ENCODE measurements around the gene CASTOR1.

CASTOR1 gene

DNA sequence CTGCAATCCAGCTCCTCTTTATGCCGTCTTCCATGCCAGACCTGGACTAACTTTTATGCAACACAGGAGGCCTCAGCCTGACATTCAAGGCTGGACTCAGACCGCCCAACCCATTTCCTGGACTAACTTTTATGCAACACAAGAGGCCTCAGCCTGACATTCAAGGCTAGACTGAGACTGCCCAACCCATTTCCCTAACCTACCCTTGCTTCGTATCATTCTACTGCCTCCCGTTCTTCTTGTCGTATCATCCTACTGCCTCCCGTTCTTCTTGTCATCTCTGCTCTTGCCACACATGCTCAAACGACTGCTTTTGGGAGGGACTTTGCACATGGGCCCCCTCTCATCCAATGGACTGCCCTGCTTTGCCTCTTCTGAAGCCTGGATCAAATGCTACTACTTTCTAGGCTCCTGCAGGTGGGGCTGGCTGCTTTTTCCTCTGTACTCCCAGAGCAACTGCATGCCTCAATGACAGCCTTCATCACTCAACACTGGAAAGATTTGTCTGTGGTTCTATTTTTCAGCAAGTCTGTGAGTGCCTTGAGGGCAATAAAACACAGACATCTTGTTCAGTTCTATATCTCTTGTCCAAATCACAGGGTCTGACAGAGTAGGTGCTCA is 29.6 kb upstream of the CASTOR1 start:
- no peak for DNase-seq

DNA sequence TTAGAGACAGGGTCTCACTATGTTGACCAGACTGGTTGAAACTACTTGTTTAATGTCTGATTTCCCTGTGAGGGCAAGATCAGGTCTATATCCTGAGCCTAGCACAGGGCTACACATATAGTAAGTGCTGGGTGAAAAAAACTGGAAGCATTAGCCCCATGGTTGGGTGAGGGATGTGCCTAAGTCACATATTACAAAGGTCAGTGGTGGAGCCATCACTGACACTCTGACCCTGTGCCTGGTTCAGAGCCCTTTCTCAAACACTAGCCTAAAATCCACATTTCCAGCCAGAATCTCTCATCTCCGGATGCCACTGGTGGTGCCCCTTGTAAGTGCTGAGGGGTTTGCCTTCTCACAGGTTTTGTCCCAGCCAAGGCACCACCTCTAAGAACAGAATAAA is 28.5 kb upstream of the CASTOR1 start:
- no peak for DNase-seq

DNA sequence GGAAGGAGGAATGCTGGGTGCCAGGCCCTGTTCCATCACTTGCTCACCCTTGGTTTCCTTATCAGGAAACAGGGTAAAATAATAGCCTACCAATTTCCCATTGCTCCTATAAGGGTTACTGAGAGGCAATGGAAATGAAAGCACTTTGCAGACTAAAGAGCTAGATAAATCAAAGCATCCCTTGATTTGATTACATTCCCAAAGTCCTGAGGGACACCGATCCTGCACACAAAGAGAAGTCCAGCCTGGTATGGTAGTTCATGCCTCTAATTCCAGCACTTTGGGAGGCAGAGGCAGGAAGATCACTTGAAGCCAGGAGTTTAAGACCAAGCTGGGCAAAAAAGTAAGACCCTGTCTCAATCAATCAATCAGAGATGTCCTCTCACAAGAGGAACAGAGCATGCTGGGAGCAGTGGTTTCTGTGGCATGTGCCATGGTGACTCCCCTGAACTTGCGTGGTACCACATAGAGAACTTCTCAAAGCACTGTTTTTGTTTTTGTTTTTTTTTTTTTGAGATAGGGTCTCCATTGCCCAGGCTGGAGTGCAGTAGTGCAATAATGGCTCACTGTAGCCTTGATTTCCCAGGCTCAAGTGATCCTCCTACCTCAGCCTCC is 26.8 kb upstream of the CASTOR1 start:
- DNase-seq, result no peak

DNA sequence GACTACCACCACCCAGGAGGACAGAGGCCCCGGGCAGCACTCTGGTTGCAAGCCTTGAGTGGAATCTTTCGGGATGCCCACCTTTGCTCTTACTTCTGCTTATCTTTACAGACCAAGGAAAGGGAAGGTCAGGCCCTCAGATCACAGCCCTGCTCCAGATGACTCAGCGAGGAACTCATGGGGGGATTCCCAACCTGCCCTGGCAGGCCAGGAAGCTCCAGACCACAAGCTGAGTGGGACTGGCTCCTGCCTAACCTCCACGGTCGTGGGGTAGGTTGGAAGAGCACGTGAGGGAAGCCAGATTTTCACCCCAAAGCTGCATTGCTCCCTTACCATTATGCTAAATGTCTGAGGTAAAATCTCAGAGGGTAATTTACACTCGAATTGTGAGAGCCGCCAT is 25.6 kb upstream of the CASTOR1 start:
- peak; percentile 42 for DNase-seq

DNA sequence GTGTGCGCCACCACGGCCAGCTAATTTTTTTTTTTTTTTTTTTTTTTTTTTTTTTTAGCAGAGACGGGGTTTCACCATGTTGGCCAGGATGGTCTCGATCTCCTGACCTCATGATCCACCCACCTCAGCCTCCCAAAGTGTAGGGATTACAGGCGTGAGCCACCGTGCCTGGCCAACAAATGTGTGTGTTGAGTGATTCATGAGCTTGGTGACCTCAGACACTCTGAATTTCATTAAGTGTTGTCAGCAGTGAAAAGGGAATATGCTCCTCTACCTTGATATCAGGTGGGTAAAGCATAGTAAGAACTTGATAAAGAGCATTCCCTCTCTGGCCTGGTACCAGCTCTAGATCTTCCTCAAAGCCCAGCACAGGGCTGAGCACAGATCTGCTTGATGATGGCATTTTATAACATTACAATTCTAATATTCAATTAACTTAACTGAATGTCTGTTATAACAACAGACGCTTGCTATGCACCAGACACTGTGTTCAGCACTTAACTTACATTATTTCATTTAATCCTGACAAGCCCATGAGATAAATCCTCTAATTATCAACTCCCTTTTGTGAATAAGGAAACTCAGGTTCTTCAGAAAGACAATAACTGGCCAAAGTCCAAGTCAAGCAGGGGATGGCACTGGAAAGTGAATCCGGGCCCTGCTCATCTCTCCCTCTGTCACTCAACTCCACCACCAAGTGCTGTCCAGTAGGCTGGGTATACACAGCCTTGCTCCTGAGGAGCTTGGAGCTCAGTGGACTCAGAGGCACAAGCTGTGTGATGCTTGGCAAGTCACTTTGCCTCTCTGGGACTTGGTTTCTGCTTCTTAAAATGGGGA is 24.4 kb upstream of the CASTOR1 start:
- DNase-seq, result no peak

DNA sequence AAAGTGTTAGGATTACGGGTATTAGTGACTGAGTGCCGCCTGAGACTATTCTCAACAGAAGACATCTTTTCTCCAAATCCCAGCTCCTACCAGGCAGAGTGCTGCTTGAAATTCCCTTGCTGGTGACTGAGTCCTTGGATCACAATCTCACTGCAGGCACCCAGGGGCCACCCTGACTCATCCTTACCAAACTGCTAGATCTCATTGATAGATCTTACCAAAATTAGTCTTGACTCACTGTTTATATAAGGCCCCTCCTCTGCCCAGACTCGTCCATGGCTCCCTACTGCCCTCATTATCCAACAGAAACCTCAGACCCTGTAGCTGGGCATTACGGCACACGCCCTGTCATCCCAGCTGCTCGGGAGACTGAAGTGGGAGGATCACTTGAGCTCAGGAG is 22.7 kb upstream of the CASTOR1 start:
- no peak for DNase-seq

DNA sequence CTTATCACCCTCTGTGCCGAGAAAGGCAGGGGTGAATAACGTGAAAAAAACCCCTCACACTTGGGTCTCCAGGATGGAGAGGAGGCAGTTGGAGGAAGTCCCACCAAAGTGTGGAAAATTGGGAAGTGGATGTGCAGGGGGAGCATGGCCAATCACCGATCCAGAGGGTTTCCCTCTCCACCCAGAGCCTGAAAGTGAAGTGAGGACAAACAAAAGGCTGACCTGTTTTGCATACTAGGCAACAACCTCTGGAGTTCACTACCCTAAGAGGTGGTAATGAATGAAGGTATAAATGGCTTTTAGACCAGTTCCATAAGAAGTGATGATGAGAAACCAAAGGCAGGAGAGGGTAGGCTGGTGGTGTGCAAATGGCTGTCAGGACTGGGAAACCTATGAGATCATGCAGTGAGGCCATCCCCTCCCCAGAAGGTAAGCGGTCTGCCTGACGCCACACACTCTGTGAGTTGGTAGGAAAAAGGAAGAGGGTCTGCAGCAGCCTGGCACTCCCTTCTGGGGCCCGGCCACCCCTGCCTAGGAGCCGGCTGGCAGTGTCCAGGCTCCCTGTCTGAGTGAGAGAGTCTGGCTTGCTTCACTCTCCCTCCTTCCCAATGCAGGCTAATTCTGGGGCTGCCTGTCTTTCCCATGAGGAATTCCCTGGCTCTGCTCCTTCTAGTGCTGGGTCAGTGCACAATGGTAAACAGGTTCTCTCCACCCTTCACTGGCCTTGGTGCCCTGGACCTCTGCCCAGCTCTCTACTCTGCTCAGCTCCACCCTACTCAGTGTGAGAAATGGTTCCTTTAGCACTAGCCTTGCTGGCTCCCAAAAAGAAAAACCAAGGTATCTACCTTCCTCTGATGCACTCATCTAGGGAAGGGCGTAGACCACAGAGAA is 21.8 kb upstream of the CASTOR1 start:
- no peak for DNase-seq

DNA sequence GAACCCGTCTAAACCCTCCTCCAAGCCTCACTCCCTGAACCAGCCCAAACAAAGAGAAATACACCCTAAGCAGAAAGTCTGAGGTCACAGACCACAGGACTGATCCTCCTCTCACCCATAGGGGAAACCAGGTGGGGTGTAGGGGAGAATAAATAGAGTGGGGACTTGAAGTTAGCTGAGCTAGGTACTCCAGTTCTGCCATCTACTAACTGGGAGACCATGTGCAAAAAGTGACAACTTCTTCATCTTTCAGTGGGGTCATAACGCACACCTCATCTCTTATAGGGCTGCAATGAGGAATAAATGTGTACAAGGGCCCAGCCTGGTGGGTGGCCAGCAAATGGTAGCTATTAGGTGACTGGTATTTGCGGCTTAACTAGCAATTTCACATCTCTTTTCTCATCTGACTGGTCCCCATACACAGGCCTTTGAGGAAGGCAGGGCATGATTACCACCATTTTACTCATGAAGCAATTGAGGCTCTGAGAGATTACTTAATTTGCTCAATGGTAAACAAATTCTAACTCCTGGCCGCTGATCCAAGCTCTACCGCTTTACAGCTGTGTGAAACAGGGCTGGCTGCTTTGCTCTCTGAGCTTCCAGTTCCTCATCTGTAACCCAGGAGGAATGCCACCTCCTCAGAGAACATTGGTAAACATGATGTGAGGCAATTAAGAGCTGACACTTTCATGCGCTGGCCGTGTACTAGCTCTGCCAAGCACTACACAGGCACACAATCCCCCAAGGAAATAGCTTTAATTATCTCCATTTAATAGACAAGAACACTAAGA is 20.8 kb upstream of the CASTOR1 start:
- DNase-seq, result peak; percentile 64

DNA sequence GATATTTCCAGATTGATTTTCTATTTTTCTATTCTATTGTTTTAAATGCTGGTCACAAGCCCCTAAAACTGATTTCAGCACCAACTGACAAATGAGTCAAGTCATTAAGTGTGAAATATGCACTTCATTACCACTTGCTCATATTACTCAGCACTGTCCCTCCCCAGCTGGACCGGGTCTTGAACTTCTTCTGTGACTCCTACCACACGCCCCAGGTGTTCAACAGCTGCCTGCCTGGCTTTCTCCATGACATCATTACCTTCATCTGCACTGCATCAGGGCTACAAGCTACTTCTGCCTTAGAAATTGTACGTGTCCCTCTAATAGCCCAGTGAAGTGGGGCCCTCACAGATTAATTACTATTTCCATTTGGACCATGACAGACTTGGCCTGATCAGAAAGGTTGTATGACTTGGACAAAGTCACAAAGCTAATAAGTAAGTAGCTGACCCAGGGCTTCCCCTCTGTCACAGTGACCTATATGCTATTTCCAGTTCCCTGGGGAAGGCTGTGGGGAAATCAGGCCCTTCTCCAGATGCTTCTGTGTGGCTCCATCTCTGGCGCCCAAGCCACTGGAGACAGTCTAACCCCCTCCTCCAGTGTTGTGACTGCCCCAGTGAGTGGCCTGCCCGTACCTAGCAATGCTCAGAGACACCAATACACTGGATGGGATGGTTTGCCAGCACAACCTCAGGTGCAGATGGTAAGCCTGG is 19.4 kb upstream of the CASTOR1 start:
- DNase-seq, result peak; percentile 34

DNA sequence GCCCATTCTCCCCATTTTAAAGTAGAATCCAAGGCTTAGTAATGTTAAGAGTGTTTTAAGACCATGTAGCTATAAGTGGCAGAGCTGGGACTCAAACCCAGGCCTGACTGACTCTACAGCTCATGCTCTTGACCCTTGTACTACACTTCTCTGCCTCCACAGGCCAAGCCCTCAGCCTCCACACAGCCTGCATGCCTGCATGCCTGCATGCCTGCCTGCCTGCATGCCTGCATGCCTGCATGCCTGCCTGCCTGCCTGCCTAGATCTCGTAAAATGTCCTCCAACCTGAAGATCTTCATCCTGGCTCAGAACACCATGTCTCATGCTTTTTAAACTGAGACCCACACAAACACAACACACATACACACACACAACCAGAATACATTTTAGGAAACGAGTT is 18.8 kb upstream of the CASTOR1 start:
- DNase-seq, result no peak

DNA sequence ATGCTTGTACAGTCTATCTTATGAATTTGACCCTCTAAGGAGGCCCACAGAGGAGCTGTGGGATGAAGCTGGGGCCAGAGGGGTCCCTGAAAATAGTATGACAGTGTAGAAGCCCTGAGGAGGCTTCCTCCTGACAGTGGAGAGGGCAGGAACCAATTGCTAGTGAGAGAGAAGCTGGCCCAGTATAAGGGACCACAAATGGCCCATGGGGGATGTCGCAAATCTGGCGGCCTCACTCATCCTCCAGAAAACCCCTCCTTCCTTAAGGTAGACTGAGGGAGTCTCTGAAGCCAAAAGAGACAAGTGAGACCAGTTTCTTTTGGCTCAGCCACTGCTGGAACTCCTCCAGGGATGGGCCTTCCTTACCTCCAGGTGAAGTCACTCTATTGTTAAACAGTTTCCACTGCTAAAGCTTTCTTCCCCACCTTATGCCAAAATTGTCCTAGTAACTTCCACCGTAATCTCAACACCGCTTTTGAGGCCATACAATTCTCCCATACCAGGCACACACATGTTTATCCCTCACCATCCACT is 17.8 kb upstream of the CASTOR1 start:
- DNase-seq, result no peak

DNA sequence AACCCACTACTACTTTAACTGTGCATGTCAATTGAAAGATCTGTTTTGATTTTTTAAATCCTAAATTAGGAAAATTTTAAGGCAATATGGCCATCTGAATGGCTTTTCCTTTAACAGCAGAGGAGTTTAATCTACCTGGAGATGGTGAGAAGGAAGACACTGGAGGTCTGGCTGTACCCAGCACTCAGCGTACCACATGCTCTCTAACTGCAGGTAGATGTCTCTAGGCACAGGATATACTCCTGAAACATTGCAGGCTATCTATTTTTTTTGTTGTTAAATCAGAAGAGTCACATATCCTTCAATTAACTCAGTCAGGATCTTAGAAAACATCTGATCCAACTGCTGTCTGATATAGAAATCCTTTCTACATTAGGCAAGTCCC is 17.3 kb upstream of the CASTOR1 start:
- DNase-seq, result no peak

DNA sequence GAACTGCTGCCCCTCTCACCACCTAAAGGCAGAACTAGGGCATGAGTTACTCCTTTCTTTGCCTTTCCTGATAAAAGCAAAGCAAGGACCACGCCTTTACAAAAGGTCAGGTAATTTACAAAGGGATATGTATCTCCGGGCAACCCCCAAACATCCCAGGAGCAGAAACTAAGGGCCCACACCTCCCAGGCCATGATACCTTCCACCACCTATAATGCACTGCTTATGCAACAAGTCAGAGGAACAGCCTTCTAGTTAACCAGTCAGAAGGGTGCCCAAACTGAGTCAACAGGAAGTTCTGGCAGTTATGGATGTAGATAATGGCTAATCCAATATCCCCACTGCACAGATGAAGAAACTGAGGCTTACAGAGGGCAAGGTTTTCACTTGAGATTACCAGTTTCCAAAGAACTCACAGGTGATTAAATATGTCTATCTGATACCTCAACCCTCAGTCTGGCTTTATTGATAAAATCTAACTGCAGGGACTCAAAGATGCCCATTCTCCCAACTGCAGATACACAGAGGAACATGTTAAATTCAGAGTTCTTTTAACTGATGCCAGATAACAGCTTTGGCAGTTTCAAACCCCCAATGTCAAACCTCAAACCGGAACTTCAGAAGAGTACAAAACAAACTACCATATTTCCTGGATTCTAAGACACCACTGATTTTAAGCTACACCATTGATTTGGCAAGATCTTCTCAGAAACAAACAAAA is 16.8 kb upstream of the CASTOR1 start:
- DNase-seq, result peak; percentile 93

DNA sequence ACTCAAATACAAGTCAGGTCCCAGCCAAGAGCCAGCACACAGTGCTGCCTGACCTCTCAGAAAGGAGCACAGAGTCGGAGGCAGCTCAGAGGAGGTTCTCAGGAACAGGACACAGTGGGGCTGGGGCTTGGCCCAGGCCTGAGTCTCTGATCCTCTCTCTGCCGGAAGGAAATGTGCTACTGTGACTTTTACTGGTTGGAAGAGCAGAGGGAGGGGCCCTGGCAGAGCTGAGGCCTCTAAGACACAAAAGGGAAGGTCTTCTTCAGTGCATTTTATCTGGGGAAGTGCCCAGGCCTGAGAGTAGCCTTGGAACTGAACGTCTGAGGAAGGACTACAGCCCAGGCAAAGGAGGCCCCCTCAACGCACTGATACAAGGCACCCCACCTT is 16.2 kb upstream of the CASTOR1 start:
- peak; percentile 93 for DNase-seq

DNA sequence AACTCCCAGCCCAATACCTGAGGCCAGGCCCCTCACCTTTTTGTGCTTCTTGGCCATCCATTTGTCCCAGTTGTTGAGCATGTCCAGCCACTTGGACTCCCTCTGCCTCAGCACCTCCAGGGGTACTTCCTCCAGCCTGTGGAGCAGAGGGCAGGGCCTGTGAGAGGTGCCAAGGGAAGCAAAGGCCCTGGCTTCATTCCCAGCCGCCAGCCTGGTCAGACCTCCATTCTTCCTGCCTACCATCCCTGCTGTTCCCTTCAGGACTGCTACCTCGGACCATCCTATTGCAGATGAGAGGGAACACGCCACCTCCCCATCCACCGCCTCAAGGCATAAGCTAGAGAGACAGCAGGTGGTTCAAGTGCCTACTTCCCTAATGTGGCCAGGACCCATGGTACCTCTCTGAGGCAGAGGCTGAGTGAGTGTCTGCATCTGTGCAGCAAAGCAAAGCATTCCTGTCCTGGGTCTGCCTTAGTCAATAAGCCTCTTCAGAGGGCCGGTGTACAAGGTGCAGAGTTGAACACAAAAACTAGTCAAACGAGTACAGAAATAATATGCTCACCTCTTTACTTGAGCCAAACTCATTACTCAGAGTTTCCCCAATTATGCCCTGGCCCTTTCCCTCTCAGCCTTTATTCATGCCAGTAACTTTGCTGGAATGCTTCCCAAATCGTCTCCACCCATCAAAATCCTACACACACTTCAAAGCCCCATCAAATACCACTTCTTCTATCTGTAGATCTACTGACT is 15.4 kb upstream of the CASTOR1 start:
- peak; percentile 44 for DNase-seq

DNA sequence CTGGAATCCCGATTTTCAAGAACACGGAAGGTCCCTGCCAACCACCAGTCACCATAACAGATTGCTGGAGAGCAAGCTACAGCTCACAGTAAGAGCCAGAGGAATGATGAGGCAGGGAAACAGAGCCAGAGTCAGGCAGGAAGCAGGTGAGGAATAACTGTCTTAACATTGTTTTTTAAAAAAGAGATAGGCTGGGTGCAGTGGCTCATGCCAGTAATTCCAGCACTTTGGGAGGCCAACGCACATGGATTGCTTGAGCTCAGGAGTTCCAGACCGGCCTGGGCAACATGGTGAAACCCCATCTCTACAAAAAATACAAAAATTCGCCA is 13.5 kb upstream of the CASTOR1 start:
- no peak for DNase-seq

DNA sequence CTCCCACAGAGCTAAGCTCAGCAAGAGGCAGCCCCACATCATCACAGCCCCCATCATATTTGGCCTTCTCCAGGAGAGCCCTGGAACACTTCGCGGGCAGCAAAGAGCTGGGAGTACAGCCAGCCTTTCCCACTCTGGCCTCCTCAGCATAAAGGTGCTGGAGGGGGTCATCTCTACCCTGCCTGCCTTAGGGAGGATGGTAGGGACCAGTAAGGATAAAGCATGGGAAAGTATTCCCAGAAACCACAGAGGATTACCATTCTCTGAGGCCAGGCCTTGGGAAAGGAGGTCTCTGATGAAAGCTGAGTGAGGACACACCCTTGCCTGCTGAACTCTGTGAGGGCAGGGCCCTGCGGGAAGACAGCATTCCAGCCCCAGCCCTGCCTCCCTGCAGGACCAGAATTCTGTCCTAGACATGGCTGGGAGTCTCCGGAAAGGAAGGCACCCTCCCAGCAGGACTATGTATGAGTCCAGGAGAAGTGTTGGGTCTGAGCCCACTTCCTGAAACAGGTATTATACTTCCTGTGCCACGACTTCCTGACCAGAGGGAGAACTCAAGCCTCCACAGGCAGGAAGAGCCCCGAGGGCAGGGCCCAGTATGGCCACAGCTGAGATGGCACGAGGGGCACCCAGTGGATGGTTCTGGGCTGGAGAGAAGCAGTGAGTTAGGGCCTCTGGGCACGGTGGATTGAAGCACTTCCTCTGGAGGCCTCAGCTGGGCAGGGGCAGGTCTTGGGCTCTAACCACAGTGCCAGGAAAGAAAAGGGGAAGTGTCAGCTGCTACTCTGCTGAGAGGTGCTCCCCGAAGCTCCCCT is 12.9 kb upstream of the CASTOR1 start:
- DNase-seq, result peak; percentile 92

DNA sequence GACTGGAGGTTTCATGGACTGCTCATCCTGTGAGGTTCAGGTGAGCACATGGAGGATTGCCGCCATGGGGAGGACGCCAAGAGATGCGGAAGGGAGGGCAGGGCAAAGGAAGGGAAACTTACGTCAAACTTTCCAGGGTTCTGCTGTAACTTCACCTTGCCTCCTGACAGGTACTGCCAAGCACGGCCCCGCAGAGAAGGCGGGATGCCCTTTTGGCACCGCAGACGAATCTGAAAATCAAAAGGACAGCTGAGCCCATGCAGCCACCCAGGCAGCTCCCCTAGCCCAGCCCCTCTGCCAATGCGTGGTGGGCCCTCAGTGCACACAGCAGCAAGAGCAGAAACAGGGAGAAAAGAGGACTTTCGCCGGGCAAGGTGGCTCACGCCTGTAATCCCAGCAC is 10.0 kb upstream of the CASTOR1 start:
- DNase-seq, result no peak

DNA sequence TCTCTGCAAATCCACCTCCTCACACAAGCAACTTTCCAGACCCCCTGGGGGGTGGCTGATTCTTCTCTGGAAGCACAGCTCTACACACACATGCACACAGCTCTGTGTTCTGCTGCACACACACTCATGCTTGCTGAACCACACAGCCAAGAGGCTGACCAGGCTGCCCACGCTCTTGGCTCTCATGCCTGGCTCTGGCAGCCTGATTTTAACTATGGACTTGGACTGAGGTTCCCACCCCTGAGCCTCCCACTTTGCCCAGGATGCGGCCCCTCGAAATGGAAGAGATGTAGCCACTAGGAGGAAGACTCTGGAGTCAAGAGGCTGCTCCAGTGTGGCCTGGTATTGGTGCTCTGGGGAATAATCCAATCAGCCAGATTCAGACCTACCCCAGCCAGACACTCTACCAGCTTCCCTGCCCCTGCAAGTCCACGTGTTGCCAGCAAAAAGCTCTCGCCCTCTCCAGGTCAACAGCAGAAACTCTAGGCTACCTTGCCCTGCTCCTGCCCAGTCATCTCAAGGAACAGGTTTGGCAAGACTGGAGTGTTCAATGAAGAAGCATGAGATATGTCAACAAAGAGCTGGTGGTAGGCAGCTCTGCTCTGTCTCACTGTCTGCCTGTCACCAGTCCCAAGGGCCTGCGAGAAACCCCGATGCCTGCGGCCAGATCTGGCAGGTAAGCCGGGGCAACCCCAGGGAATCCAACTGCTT is 8.8 kb upstream of the CASTOR1 start:
- DNase-seq, result no peak
